ENCODE data around the gene FCHSD2. TPM values are rescaled to one million over a fixed set of nuclear protein-coding genes. Genes with fewer than 3 reads are reported as not detected.

Gene FCHSD2
- total and polyA plus RNA-seq, 7 donors: 5.7 to 18.5 (median 9.7) TPM

DNA sequence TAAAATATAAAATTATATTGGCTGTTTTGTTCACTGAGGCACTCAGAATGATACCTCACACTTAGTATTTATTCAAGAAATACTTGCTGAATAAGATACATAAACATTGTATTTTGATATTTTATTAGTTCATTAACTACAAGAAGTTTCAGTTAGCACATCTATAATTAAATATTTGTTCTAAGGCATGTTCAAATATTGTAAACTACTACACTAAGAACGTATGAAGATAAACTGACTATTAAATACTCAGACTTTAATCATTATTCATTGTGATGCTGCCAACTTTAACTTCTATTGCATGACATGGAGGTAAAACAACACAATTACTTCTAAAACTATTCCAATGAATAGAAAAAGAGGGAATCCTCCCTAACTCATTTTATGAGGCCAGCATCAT, 198.5 kb downstream of the FCHSD2 start:
- WGBS, 3 donors: 65 to 79% (median 73%) methylated on average over 1 of the region's 1 CpG
- no peaks in the 10 kb centered on the region for H3K36me3 ChIP-seq (ENCODE audit: insufficient read depth in 1 of 2, low read depth in 1 of 2)
- H3K27me3 ChIP-seq (ENCODE audit: insufficient read depth in 3 of 3, low read length in 2 of 3): no peaks in the 10 kb centered on the region
- no peak overlapping the region for H3K27ac ChIP-seq
- DNase-seq (no peak), ATAC-seq (no peak)
- intact Hi-C loops (cut with DNase I): no loop called here
- no peak overlapping the region for H3K4me3 ChIP-seq
- TF ChIP-seq, protein P1, sequence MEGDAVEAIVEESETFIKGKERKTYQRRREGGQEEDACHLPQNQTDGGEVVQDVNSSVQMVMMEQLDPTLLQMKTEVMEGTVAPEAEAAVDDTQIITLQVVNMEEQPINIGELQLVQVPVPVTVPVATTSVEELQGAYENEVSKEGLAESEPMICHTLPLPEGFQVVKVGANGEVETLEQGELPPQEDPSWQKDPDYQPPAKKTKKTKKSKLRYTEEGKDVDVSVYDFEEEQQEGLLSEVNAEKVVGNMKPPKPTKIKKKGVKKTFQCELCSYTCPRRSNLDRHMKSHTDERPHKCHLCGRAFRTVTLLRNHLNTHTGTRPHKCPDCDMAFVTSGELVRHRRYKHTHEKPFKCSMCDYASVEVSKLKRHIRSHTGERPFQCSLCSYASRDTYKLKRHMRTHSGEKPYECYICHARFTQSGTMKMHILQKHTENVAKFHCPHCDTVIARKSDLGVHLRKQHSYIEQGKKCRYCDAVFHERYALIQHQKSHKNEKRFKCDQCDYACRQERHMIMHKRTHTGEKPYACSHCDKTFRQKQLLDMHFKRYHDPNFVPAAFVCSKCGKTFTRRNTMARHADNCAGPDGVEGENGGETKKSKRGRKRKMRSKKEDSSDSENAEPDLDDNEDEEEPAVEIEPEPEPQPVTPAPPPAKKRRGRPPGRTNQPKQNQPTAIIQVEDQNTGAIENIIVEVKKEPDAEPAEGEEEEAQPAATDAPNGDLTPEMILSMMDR (IDR thresholded peaks at IDR 0.05): no peak
- H3K9me3 ChIP-seq: no peaks in the 10 kb centered on the region
- H3K4me1 ChIP-seq: no peaks in the 10 kb centered on the region

DNA sequence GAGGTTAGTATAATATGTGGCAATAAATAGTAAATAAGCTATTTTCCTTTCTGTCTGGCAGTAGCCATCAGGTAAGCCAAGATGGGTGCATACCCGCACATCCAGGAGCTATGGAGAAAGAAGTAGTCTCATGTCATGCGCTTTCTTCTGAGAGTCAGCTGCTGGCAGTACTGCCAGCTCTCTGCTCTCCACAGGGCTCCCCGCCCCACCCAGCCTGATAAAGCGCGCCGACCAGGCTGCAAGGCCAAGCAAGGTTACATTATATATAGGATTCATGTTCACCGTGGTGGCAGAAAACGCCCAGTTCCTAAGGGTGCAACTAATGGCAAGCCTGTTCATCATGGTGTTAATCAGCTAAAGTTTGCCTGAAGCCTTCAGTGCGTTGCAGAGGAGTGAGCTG, 201.7 kb downstream of the FCHSD2 start:
- DNase-seq: no peak

DNA sequence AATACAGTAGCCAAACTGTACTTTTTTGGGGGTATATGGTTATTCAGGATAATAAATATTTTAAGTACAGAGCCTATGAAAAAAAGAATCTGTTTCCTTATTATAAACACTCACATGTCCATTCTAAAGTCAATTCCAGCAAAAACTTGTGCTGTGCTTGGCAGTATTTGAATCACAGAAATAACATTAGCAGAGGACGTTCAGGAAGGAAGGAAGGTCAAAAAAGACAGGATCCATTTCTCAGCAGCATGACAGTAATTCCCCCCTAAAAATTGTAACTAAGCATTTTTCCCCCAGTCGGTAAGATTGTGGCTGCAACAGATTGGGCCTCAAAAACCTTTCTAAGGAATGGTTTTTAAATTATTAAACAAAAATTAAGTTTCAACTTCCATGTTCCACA, 203.1 kb downstream of the FCHSD2 start:
- H3K9me3 ChIP-seq: no peaks in the 10 kb centered on the region
- no peaks in the 10 kb centered on the region for H3K27me3 ChIP-seq (ENCODE audit: insufficient read depth in 3 of 3, low read length in 2 of 3)
- H3K36me3 ChIP-seq (ENCODE audit: insufficient read depth in 1 of 2, low read depth in 1 of 2): peaks cover 0 to 5% of the 10 kb centered on the region in 2 donors
- intact Hi-C loops (cut with DNase I): no loop called here
- no peak overlapping the region for H3K4me3 ChIP-seq
- TF ChIP-seq, protein P1 (IDR thresholded peaks at IDR 0.05): no peak
- WGBS, 3 donors: 38 to 48% (median 46%) methylated on average over 2 of the region's 2 CpGs
- ATAC-seq (no peak), DNase-seq (no peak)
- H3K27ac ChIP-seq: no peak overlapping the region
- H3K4me1 ChIP-seq: peaks cover 4% of the 10 kb centered on the region

More for the DNA sequence above, 201.7 kb downstream of the FCHSD2 start:
- no peak for ATAC-seq
- H3K36me3 ChIP-seq (ENCODE audit: insufficient read depth in 1 of 2, low read depth in 1 of 2): peaks cover 0 to 5% of the 10 kb centered on the region in 2 donors
- WGBS, 3 donors: 94 to 98% (median 97%) methylated on average over 9 of the region's 9 CpGs
- H3K4me1 ChIP-seq: peaks cover 4% of the 10 kb centered on the region
- TF ChIP-seq, protein P1 (IDR thresholded peaks at IDR 0.05): no peak
- H3K27me3 ChIP-seq (ENCODE audit: insufficient read depth in 3 of 3, low read length in 2 of 3): no peaks in the 10 kb centered on the region
- H3K4me3 ChIP-seq: no peak overlapping the region
- no peak overlapping the region for H3K27ac ChIP-seq
- intact Hi-C loops (cut with DNase I): no loop called here
- H3K9me3 ChIP-seq: no peaks in the 10 kb centered on the region

DNA sequence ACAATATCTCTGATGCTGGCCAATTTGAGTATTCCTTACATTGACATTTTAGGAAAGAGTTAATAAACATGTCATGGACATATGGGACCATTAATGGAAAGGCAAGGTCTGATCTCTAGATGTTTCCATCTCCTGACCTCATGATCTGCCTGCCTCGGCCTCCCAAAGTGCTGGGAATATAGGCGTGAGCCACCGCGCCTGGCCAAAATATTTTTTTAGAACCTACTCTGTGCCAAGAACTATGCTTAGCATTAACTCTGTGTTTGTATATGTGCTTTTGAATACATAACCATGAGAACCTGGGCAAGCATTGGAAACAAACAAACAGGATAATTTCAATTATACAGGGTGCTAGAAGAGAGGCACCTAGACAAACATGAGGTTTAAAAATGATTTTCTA, 204.7 kb downstream of the FCHSD2 start:
- no peak overlapping the region for H3K27ac ChIP-seq
- no peaks in the 10 kb centered on the region for H3K27me3 ChIP-seq (ENCODE audit: insufficient read depth in 3 of 3, low read length in 2 of 3)
- ATAC-seq: no peak
- TF ChIP-seq, protein P1 (IDR thresholded peaks at IDR 0.05): no peak
- H3K36me3 ChIP-seq (ENCODE audit: insufficient read depth in 1 of 2, low read depth in 1 of 2): peaks cover 0 to 5% of the 10 kb centered on the region in 2 donors
- 27 to 61% (median 38%) methylated on average over 4 of the region's 4 CpGs for WGBS, 3 donors
- no peak overlapping the region for H3K4me3 ChIP-seq
- no peak for DNase-seq
- H3K9me3 ChIP-seq: no peaks in the 10 kb centered on the region
- intact Hi-C loops (cut with DNase I): no loop called here
- H3K4me1 ChIP-seq: peaks cover 5% of the 10 kb centered on the region

DNA sequence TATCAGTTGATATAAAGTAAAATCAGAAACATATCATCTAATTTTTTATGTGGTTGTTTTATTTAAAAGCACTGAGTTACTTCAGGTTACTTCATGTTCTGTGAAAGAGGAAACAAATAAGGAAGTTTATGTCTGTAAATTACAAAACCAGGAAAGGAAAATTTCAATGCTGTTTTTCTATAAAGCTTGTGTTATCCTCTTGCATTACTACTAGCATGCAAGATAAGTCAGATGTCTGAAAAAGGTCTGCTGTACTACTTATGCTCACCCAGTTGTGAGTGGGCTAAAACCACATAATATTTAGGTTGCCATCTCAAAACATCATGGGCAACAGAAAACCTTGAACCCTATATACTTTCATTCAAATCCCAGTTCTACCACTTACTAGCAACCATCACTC, 206.4 kb downstream of the FCHSD2 start:
- Histone ChIP-seq H3K27me3 (ENCODE audit: insufficient read depth in 3 of 3, low read length in 2 of 3) (no peaks in the 10 kb centered on the region), H3K36me3 (ENCODE audit: insufficient read depth in 1 of 2, low read depth in 1 of 2) (peaks cover 0 to 5% of the 10 kb centered on the region in 2 donors), H3K27ac (no peak overlapping the region), H3K9me3 (no peaks in the 10 kb centered on the region), H3K4me1 (peaks cover 8% of the 10 kb centered on the region), H3K4me3 (no peak overlapping the region)
- ATAC-seq (no peak), DNase-seq (no peak)
- intact Hi-C loops (cut with DNase I): no loop called here
- TF ChIP-seq, protein P1 (IDR thresholded peaks at IDR 0.05): no peak
